ENCODE results near the gene DIPK1B.

GRCh38 chr9:136688274-136689107 is 23.9 kb upstream of the DIPK1B start:
- TF ChIP-seq POLR2A (IDR thresholded peaks at IDR 0.05; ENCODE audit: low read depth, low read length): no peak
- TF ChIP-seq POLR2AphosphoS5 (IDR thresholded peaks at IDR 0.05; ENCODE audit: low read depth, low read length): no peak
- TF ChIP-seq TAF1 (IDR thresholded peaks at IDR 0.05; ENCODE audit: borderline replicate concordance, low read depth, low read length): no peak
